Activated T-helper 1 cell treated with anti-CD3 and anti-CD28 coated beads, Interleukin-12 subunit alpha, Interleukin-12 subunit beta, Interleukin-2, Interleukin-4 antibody, amounts not matched to agents 30 ng/mL and 10 ng/mL and 1 ng/mL, durations not matched to agents 14 hours and 24 hours and 36 hours (primary cell): ENCODE results near the gene MOCOS. TPM values are rescaled to one million over a fixed set of nuclear protein-coding genes. Genes with fewer than 3 reads are reported as not detected.

Experiments
- DNase-seq: peaks from one replicate; pipeline ENCODE4 v3.0.0; 2021; ENCODE audit warnings: low spot score
- H3K27ac Mint-ChIP-seq: one replicate; pipeline ENCODE4 v1.8.0; 2021; ENCODE audit warnings: mild to moderate bottlenecking, mixed read lengths
- H3K27me3 Mint-ChIP-seq: one replicate; pipeline ENCODE4 v1.8.0; 2022; ENCODE audit warnings: mild to moderate bottlenecking, moderate library complexity, mixed read lengths; ENCODE audit not compliant: insufficient read depth
- H3K36me3 Mint-ChIP-seq: one replicate; pipeline ENCODE4 v1.8.0; 2021; ENCODE audit warnings: low read depth, mixed read lengths
- H3K4me1 Mint-ChIP-seq: one replicate; pipeline ENCODE4 v1.8.0; 2021; ENCODE audit warnings: low read depth, mixed read lengths
- H3K4me3 Mint-ChIP-seq: one replicate; pipeline ENCODE4 v1.8.0; 2021; ENCODE audit warnings: mild to moderate bottlenecking, moderate library complexity, mixed read lengths
- H3K9me3 Mint-ChIP-seq: one replicate; pipeline ENCODE4 v1.8.0; 2021; ENCODE audit warnings: mixed read lengths
- intact Hi-C: fragments of 100-400 bp; cut with micrococcal nuclease; formaldehyde crosslinking; loops from one replicate; pipeline ENCODE4 v1.15.1; 2024
- total RNA-seq: library from RNA; stranded (reverse); gene quantifications from 2 replicates; pipeline ENCODE4 v1.2.3, GENCODE V29; 2022

The MOCOS gene
- total RNA-seq, 1 donor from 2014 or later, result 0.47 TPM

DNA sequence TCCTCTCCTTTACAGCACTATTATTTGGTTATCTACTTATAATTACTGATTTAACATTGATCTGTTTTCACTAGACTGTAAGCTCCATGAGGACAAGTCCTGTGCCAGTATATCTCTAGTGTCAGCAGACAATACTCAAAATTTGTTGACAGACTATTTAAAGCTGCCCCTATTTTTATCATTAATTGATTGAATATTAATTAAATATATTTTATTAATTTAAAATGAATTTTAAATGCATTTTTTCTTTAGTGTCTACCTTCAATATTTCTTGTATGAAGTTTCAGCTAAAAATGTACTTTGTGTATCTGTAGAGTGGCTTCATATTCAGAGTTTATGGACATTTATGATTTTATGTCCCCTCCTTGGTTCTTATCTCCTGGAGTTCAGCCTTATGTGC lies 83.9 kb downstream of the MOCOS start:
- H3K27ac Mint-ChIP-seq, result no peak overlapping the region
- H3K36me3 Mint-ChIP-seq, result no peaks in the 10 kb centered on the region
- peaks cover 7% of the 10 kb centered on the region for H3K27me3 Mint-ChIP-seq
- no peak overlapping the region for H3K4me3 Mint-ChIP-seq
- DNase-seq, result no peak
- intact Hi-C loops, result no loop called here
- no peaks in the 10 kb centered on the region for H3K9me3 Mint-ChIP-seq
- H3K4me1 Mint-ChIP-seq, result no peaks in the 10 kb centered on the region

DNA sequence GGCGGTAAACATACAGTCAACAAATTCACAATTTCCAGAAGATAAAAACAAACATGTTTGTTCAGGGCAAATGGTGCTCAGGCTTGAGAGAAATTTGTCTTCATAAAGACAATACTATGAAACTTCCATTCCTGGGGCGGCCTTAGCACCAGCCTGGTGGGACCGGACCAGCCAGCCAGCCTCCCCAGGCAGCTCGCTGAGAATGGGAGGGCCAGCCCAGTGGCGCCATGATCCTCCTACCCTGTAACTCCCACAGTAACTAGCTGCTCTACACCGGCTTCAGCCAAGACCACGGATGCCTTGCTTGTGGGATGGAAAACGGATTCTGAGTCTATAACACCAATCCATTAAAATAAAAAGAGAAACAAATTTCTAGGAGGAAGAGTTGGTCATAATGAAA lies 86.0 kb downstream of the MOCOS start:
- H3K27ac Mint-ChIP-seq, result no peak overlapping the region
- intact Hi-C loops, result no loop called here
- DNase-seq, result no peak
- no peaks in the 10 kb centered on the region for H3K4me1 Mint-ChIP-seq
- peaks cover 11% of the 10 kb centered on the region for H3K27me3 Mint-ChIP-seq
- no peak overlapping the region for H3K4me3 Mint-ChIP-seq
- no peaks in the 10 kb centered on the region for H3K36me3 Mint-ChIP-seq
- no peaks in the 10 kb centered on the region for H3K9me3 Mint-ChIP-seq

DNA sequence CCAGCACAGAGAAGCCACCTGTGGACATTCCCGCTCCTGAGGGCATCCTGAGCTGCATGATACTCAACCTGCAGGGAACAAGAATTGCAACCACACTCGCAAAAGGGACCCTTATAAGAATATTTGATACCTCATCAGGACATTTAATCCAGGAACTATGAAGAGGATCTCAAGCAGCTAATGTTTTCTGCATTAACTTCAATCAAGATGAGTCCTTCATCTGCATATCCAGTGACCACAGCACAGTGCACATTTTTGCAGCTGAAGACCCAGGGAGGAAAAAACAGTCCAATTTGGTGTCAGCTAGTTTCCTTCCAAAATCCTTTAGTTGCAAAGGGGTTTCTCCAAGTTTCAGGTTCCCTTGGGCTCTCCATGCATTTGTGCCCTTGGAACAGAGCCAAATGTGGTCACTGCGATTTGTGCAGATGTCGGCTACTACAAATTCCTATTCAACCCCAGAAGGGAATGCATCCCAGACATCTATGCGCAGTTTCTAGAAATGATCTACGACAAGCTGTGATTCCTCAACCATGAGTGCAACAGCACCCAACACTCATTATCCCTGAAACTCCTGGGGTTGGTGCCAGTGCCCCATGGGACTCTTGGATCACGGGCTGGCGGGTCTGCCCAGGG lies 86.9 kb downstream of the MOCOS start:
- H3K27ac Mint-ChIP-seq, result no peak overlapping the region
- intact Hi-C loops, result no loop called here
- DNase-seq, result no peak
- H3K4me1 Mint-ChIP-seq, result no peaks in the 10 kb centered on the region
- H3K4me3 Mint-ChIP-seq, result no peak overlapping the region
- H3K27me3 Mint-ChIP-seq, result peaks cover 6% of the 10 kb centered on the region
- H3K36me3 Mint-ChIP-seq, result no peaks in the 10 kb centered on the region
- no peaks in the 10 kb centered on the region for H3K9me3 Mint-ChIP-seq

DNA sequence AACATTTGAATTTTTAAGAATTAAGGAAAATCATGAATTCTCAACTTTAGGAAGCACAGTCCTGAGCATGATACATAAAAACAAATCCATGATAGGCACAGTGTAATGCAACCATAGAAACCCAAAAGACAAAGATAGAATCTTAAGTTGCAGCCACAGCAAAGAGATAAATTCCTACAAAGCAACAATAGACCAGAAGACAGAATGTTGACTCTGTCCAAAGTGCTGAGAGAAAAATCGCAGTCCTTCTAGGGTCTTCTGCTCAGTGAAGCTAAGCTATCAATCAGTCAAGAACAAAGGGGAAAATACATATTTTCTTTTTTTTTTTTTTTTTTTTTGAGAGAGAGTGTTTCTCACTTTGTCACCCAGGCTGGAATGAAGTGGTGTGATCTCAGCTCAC lies 88.3 kb downstream of the MOCOS start:
- Mint-ChIP-seq H3K4me1 (no peaks in the 10 kb centered on the region), H3K9me3 (no peaks in the 10 kb centered on the region), H3K27me3 (peaks cover 15% of the 10 kb centered on the region), H3K4me3 (no peak overlapping the region), H3K27ac (no peak overlapping the region), H3K36me3 (no peaks in the 10 kb centered on the region)
- intact Hi-C loops, result loop anchor here (1.0 kb wide), 1 partner anchor 18 kb away; no protein-coding TSS in a partner anchor
- DNase-seq, result no peak

DNA sequence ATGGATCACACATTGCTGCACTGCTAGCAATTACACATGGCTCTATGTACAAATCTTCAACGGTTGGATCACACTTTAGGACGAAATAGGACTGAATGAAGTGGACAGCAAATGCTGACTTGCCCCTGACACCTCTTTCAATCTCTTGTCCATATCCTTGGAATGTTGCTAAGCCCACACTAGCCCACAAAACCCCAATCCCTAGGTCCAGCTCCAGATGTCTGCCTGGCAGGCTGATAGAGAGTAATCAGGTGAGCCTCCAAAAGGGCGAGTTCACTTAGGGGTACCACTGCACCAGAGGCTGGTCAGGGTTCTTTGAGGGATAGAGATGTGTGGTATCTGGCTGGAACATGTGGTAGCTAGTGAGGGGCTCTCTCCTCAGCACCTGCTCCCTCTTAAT lies 91.7 kb downstream of the MOCOS start:
- Mint-ChIP-seq H3K4me1 (no peaks in the 10 kb centered on the region), H3K4me3 (no peak overlapping the region), H3K27me3 (peaks cover 15% of the 10 kb centered on the region), H3K27ac (no peak overlapping the region), H3K36me3 (no peaks in the 10 kb centered on the region), H3K9me3 (no peaks in the 10 kb centered on the region)
- DNase-seq, result no peak
- intact Hi-C loops, result no loop called here

DNA sequence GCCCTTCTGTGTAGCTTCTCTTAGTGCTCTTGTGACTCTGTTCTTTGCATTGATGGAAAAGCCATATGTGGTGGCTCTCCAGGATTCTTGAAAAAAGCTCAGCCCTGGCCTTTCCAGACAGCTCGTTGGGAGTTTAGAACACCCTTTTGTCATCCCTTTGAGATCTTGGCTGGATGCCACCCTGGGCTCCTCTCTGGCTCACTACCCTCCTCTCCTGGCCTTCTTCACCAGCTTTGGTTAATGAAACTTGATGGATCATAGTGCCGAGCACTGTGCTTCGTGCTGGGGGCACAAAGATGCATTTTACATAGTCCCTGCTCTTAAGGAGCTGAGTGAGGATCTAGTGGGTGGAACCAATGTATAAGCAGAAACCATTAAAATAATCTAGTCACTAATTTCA lies 94.6 kb downstream of the MOCOS start:
- intact Hi-C loops, result loop anchor here (5.0 kb wide), 1 partner anchor 95 kb away; the partner anchor contains the start of gene MOCOS
- Mint-ChIP-seq H3K36me3 (no peaks in the 10 kb centered on the region), H3K4me3 (no peak overlapping the region), H3K27me3 (peaks cover 20% of the 10 kb centered on the region), H3K4me1 (no peaks in the 10 kb centered on the region), H3K27ac (no peak overlapping the region), H3K9me3 (no peaks in the 10 kb centered on the region)
- DNase-seq, result no peak

DNA sequence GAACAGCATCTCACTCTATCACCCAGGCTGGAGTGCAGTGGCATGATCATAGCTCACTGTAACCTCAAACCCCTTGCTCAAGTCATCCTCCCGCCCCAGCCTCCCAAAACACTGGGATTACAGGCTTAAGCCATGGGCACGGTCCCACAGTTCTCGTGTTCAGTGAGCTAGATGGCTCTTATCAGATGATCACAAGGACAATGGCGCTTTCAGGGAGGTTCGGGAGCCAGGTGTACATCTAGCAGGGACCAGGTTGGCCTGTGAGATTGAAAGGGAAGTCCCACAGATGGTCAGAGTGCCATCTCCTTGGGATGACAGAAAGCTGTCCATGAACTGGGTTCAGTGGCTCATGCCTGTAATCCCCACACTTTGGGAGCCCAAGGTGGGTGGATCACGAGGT lies 96.2 kb downstream of the MOCOS start:
- Mint-ChIP-seq H3K36me3 (no peaks in the 10 kb centered on the region), H3K4me3 (no peak overlapping the region), H3K27me3 (peaks cover 16% of the 10 kb centered on the region), H3K4me1 (no peaks in the 10 kb centered on the region), H3K9me3 (no peaks in the 10 kb centered on the region), H3K27ac (no peak overlapping the region)
- intact Hi-C loops, result loop anchor here (5.0 kb wide), 1 partner anchor 96 kb away; the partner anchor contains the start of gene MOCOS
- DNase-seq, result no peak

DNA sequence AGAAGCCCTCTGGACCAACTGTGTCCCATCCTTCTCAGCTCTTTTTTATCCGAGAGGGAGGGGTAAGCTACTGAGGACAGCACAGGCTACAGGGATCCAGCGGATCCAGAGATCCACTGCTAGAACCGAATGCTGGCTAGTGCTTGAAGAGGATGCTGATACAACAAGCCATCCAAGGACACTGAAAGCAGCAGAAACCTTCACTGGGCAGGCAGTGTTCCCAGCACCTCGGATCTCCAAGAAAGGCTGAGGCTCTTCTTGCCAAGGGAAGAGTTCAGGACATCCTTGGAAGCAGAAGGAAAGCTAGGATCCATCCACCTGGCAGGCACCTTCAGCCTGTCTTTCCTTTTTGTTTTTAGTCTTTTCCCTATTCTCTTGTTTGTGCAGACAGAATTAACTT lies 97.0 kb downstream of the MOCOS start:
- Mint-ChIP-seq H3K36me3 (no peaks in the 10 kb centered on the region), H3K9me3 (no peaks in the 10 kb centered on the region), H3K4me3 (no peak overlapping the region), H3K27ac (no peak overlapping the region), H3K27me3 (peaks cover 16% of the 10 kb centered on the region), H3K4me1 (no peaks in the 10 kb centered on the region)
- intact Hi-C loops, result loop anchor here (1.0 to 5.0 kb wide), 5 partner anchors 97 to 897 kb away; partner anchors contain the start of gene MOCOS
- no peak for DNase-seq

DNA sequence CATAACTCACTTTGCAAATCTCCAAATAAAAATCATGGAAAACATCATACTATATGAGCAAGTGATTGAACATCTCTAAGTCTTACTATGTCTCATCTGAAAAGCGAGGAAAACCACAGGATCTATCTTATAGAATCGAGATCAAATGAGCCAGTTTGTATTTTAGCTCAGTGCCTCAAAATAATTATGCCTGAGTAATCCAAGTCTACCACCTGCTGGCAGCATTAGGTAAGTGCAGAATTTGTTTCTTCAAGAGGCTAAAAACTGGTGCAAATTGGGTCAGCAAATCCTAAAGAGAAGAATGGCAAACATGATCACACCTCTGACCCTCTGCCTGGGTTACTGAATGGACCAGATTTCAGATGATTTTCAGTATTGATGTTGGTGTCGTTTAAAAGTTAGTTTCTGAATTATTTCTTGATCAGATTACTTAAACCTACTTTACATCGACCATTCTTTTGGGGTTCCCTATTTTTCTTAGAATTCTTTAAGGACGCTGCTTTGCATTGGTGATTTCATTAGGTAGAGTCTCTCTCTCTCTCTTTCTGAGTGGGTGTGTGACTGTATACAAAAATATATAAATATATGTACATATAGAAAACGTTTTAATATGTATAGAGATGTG lies 97.5 kb downstream of the MOCOS start:
- Mint-ChIP-seq H3K9me3 (no peaks in the 10 kb centered on the region), H3K27me3 (peaks cover 15% of the 10 kb centered on the region), H3K4me3 (no peak overlapping the region), H3K27ac (no peak overlapping the region), H3K4me1 (no peaks in the 10 kb centered on the region), H3K36me3 (no peaks in the 10 kb centered on the region)
- intact Hi-C loops, result loop anchor here (1.0 to 5.0 kb wide), 5 partner anchors 97 to 898 kb away; partner anchors contain the start of gene MOCOS
- peak; percentile 19 for DNase-seq

DNA sequence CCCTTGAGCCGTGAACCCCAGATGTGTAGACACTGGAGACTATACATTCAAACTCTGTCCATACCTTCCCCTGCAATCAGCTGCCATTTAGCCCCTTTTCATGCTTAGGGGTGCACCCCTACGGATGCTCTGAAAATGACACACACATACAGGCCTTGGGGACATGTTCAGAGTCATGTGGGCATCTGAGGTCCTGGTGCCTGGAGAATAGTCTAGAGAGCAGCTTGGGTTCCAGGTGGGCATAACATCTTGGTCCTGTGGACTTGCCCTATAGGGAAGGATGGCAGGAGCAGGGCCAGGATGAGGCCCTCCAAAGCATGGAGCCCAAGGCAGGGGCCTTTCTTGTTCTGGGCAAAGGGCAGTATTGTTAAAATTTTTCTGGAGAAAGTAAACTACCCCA lies 100.4 kb downstream of the MOCOS start:
- H3K27me3 Mint-ChIP-seq, result peaks cover 10% of the 10 kb centered on the region
- no peaks in the 10 kb centered on the region for H3K9me3 Mint-ChIP-seq
- H3K36me3 Mint-ChIP-seq, result no peaks in the 10 kb centered on the region
- no peak overlapping the region for H3K27ac Mint-ChIP-seq
- no peak overlapping the region for H3K4me3 Mint-ChIP-seq
- no peak for DNase-seq
- H3K4me1 Mint-ChIP-seq, result no peaks in the 10 kb centered on the region
- intact Hi-C loops, result no loop called here

DNA sequence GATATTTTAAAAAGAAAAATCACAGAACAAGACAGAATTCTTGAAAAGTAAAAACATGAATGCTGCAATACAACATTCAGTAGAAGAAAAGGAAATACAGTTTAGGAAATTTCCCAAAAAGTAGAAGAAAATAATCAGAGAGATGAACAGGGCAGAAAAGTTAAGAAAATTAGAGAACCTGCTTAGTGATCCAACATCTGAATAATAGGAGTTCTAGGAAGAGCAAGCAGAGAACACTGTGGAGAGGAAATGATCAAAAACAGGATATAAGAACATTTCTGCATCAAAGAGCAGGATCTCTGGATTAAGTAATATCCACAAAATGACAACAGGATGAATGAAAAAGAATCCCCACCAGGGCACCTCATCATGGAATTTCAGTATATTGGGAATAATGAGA lies 101.4 kb downstream of the MOCOS start:
- Mint-ChIP-seq H3K27ac (no peak overlapping the region), H3K36me3 (no peaks in the 10 kb centered on the region), H3K4me1 (no peaks in the 10 kb centered on the region), H3K9me3 (no peaks in the 10 kb centered on the region), H3K4me3 (no peak overlapping the region), H3K27me3 (peaks cover 10% of the 10 kb centered on the region)
- DNase-seq, result no peak
- intact Hi-C loops, result no loop called here

DNA sequence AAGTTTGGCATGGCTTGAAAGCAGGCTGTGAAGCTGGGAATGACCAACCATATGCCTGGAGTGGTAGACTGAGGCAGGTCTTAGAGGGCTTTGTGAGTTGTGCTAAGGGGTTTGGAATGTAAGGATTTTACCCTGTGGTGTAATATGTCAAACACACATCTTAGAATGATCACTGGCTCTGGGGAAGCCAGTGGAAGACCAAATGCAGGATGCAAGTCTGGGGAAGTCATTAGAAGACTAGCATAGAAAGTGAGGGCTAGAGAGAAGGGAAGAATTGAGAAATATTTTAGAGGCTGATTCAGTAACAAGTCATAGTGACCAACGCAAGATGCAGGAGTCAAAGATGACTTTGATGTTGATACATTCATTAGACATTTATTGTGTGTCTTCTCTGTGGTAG lies 106.7 kb downstream of the MOCOS start:
- H3K27ac Mint-ChIP-seq, result no peak overlapping the region
- H3K4me1 Mint-ChIP-seq, result no peaks in the 10 kb centered on the region
- peaks cover 6% of the 10 kb centered on the region for H3K27me3 Mint-ChIP-seq
- no peak for DNase-seq
- H3K9me3 Mint-ChIP-seq, result no peaks in the 10 kb centered on the region
- H3K4me3 Mint-ChIP-seq, result no peak overlapping the region
- intact Hi-C loops, result no loop called here
- no peaks in the 10 kb centered on the region for H3K36me3 Mint-ChIP-seq

DNA sequence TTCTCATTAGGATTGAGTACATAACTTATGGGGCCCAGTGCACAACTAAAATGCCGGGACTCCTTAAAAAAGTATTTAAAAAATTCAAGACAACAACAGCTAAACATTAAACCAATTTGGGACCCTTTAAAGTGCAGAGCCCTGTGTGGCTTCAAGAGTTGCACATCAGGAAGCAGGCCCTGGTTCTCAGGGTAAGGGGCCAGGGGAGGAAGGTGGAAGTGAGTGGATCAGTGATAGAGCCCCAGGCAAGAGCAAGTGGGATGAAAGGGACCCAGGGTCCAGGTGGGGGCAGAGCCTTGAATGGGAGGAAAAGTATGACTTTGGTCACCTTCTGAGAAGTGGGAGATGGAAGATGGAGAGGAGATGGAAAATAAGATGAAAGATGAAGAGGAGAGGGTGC lies 107.9 kb downstream of the MOCOS start:
- Mint-ChIP-seq H3K27me3 (peaks cover 18% of the 10 kb centered on the region), H3K9me3 (no peaks in the 10 kb centered on the region), H3K36me3 (no peaks in the 10 kb centered on the region), H3K27ac (no peak overlapping the region), H3K4me1 (no peaks in the 10 kb centered on the region), H3K4me3 (no peak overlapping the region)
- intact Hi-C loops, result no loop called here
- DNase-seq, result no peak
